ENCODE results near the gene ST8SIA6. TPM values are rescaled to one million over a fixed set of nuclear protein-coding genes. Genes with fewer than 3 reads are reported as not detected.
A peak's percentile ranks its signal among the peaks of the same experiment; 100 is the strongest.

ST8SIA6 gene
- total RNA-seq, 2 donors from 2014 or later: 0.30 TPM; not detected in 1

DNA sequence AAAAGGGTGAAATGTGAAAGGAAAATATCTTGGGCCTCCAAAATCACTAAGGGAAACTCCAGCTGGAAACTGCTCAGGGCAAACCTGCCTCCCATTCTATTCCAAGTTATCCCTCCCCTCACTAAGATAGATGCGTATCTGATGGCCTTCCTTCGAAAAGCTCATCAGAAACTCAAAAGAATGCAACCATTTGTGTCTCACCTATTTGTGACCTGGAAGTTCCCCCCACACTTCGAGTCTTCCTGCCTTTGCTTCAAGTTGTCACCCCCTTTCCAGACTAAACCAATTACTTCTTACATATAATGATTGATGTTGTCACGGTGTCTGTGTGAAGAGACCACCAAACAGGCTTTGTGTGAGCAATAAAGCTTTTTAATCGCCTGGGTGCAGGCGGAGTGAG, 69.3 kb downstream of the ST8SIA6 start:
- Mint-ChIP-seq H3K4me3 (no peak overlapping the region), H3K4me1 (ENCODE audit: low read depth) (no peaks in the 10 kb centered on the region), H3K36me3 (ENCODE audit: insufficient read depth in 2 of 2) (no peaks in the 10 kb centered on the region), H3K27ac (no peak overlapping the region), H3K27me3 (ENCODE audit: low read depth) (no peaks in the 10 kb centered on the region), H3K9me3 (no peaks in the 10 kb centered on the region)
- no peak for DNase-seq
- ATAC-seq (replicated peaks in 1 of 2): no peak

DNA sequence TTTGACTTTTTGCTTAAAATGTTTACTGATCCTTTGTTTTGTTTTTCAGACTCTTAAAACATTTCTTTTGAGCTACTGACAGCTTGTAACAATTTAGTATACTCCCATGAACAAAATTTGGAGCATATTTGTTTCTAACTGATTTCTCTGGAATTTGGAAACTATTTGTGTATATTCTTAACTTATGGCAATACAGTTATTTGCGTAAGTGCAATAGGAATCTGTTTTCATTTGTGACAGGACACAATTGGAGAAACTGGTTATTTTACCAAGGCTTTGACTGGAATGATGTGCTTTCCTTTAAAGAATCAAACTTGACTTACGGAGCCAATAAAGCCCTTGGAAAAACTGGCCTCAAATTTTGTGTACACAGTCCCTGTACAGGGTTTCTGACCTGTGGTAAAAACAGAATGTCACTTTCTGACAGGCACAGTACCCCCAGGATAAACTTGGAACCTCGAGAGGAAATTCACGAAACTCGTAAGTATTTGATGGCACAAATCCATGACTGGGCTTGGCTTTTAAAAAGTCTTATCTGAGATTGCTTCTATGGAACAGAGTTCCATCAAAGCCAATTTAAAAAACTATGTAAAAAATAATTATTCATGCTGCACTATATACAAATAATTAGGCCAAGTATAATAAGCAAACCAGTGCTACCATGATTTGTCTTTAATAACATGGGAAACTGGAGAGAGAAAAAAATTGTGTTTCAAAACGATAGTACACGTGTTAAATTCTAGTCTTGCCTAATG, 70.4 kb downstream of the ST8SIA6 start:
- DNase-seq (no peak), ATAC-seq (replicated peaks in 1 of 2) (no peak)
- Mint-ChIP-seq H3K27me3 (ENCODE audit: low read depth) (no peaks in the 10 kb centered on the region), H3K9me3 (no peaks in the 10 kb centered on the region), H3K27ac (no peak overlapping the region), H3K4me3 (no peak overlapping the region), H3K36me3 (ENCODE audit: insufficient read depth in 2 of 2) (no peaks in the 10 kb centered on the region), H3K4me1 (ENCODE audit: low read depth) (no peaks in the 10 kb centered on the region)

DNA sequence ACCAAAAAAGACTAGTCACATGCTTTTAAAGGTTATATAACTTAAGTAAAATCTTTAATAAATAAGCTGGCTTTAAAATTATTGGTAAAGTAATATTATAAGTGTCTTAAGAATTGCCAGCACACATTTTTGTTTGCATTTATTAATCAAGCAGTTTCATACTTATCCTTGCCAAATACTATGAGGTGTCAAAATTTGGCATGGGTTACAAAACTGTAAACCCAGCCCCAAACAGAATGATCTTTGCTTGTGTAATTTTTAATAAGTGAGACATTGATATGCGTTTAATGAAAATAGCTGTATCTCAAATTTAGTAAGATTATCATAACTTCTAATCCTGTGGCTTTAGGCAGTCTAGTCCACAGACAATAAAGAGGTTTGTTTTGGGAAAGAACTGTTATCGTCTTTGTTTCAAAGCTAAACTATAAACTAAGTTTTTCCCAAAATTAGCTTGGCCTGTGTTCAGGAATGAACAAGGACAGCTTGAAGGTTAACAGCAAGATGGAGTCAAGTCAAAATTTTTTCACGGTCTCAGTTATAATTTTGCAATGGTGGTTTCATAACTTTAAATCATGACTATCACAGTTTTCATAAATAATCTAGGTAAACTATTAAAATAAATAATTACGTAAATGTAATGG, 72.8 kb downstream of the ST8SIA6 start:
- ATAC-seq (replicated peaks in 1 of 2) (no peak), DNase-seq (no peak)
- Mint-ChIP-seq H3K36me3 (ENCODE audit: insufficient read depth in 2 of 2) (no peaks in the 10 kb centered on the region), H3K27ac (no peak overlapping the region), H3K4me1 (ENCODE audit: low read depth) (no peaks in the 10 kb centered on the region), H3K4me3 (no peak overlapping the region), H3K9me3 (no peaks in the 10 kb centered on the region), H3K27me3 (ENCODE audit: low read depth) (no peaks in the 10 kb centered on the region)

DNA sequence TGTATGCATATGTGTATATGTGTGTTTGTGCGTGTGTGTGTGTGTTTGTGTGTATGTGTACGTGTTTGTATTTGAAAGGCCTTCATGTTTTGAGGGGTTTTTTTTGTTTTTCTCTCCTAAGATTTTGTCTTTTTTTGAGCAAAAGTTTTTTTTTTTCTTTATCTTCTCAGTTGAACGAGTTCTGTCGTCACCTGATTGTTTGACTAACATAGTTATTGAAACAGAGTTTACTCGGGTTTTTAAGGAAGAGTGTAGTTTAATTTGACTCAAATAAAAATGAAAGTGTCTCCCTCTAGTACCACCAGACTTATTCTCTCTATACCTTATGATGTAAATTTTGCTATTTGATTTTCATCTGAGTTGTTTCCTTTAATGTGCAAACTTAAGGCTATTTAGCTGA, 73.5 kb downstream of the ST8SIA6 start:
- no peaks in the 10 kb centered on the region for H3K36me3 Mint-ChIP-seq (ENCODE audit: insufficient read depth in 2 of 2)
- no peak for ATAC-seq (replicated peaks in 1 of 2)
- H3K27ac Mint-ChIP-seq: no peak overlapping the region
- H3K4me1 Mint-ChIP-seq (ENCODE audit: low read depth): no peaks in the 10 kb centered on the region
- H3K4me3 Mint-ChIP-seq: no peak overlapping the region
- no peaks in the 10 kb centered on the region for H3K9me3 Mint-ChIP-seq
- H3K27me3 Mint-ChIP-seq (ENCODE audit: low read depth): no peaks in the 10 kb centered on the region
- no peak for DNase-seq

DNA sequence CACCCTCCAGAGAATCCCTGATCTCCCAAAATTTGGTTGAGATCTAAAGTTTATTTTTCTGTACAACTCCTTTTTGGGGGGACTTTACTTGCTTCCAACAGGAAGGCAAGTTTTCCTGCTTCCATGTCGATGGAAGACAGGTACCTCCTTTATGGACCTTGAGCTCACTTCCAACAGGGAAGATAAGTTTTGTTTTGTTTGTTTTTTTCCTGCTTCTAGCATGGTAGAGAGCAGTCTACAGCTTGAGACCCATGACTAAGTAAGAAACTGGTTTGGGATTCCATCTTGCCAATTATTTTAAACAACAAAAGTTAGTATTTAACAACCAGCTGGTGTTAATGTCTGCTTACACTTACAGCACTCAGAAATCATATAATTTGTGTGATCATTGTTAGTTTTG, 74.4 kb downstream of the ST8SIA6 start:
- ATAC-seq (replicated peaks in 1 of 2): no peak
- no peaks in the 10 kb centered on the region for H3K27me3 Mint-ChIP-seq (ENCODE audit: low read depth)
- H3K36me3 Mint-ChIP-seq (ENCODE audit: insufficient read depth in 2 of 2): no peaks in the 10 kb centered on the region
- H3K4me3 Mint-ChIP-seq: no peak overlapping the region
- H3K27ac Mint-ChIP-seq: no peak overlapping the region
- DNase-seq: no peak
- H3K4me1 Mint-ChIP-seq (ENCODE audit: low read depth): no peaks in the 10 kb centered on the region
- no peaks in the 10 kb centered on the region for H3K9me3 Mint-ChIP-seq

DNA sequence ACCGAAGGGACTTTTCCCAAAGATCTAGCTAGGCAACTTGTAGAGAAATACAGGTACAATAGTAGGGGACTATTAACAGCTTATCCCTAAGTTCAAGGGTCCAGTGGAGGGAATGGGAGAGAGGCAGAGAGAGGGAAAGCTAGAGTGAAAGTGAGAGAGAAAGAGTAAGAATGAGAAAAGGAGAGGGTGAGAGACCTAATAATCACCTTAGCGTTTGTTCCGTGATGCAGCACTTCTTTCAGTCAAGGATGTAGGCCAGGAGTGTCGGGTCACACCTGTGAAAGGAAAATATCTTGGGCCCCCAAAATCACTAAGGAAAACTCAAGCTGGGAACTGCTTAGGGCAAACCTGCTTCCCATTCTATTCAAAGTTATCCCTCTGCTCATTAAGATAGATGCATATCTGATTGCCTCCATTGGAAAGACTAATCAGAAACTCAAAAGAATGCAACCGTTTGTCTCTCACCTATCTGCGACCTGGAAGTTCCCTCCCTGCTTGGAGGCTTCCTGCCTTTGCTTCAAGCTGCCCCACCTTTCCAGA, 75.2 kb downstream of the ST8SIA6 start:
- no peak overlapping the region for H3K4me3 Mint-ChIP-seq
- no peaks in the 10 kb centered on the region for H3K4me1 Mint-ChIP-seq (ENCODE audit: low read depth)
- H3K27me3 Mint-ChIP-seq (ENCODE audit: low read depth): no peaks in the 10 kb centered on the region
- ATAC-seq (replicated peaks in 1 of 2) (no peak), DNase-seq (no peak)
- no peaks in the 10 kb centered on the region for H3K36me3 Mint-ChIP-seq (ENCODE audit: insufficient read depth in 2 of 2)
- no peaks in the 10 kb centered on the region for H3K9me3 Mint-ChIP-seq
- no peak overlapping the region for H3K27ac Mint-ChIP-seq

DNA sequence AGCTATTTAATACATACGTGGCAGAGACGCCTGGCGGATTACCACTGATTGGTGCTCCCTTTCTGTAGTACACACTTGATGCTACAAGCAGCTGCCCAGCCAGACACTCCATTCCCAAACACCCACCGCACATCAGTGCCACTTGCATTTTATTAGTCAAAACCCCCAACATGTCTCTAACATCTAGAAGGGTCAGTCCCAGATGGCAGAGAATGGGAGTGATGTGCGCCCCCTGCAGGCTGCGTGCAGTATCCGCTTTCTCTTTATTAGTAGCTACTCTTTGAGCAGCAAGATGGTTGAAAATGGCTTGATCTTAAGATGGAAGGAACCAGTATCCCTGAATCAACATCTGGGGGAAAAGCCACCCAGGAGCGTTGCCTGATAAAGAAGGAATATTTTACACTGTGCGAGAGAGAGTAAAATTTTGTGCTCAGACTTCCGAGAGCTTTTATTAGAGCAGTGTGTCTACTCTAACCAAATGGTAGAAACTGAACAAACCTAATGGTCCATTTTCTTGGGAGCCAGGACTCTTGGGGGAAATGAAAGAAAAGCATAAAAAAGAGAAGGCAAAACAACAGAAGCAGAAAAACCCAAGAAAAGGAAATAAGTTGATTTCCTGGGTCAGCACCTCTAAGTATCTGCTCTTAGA, 78.3 kb downstream of the ST8SIA6 start:
- Mint-ChIP-seq H3K9me3 (no peaks in the 10 kb centered on the region), H3K4me3 (no peak overlapping the region), H3K36me3 (ENCODE audit: insufficient read depth in 2 of 2) (no peaks in the 10 kb centered on the region), H3K27ac (no peak overlapping the region), H3K4me1 (ENCODE audit: low read depth) (no peaks in the 10 kb centered on the region), H3K27me3 (ENCODE audit: low read depth) (no peaks in the 10 kb centered on the region)
- DNase-seq (peak; percentile 24 to 45), ATAC-seq (replicated peaks in 1 of 2) (no peak)

DNA sequence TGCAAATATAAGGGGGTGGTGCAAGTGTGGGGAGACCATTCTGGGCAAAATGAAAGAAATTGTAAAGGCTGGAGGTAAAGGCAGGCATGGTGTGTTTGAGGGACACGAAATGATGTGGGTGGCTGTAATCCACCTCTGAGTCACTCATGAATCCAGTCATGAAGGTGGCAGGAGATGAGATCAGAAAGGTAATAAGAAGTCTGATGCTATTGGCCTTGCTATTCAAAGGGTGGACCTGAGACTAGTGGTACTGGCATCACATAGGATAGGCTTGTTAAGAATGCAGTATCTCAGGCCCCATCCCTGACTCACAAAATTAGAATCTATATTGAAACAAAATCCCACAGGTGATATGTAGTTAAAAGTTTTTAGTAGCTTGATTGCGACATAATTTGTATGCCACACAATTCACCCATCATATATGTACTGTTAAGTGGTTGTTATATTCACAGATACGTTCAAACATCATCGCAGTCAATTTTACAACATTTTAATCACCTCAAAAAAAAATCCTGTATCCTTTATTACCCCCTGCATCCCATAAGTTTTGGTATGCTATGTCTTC, 85.6 kb downstream of the ST8SIA6 start:
- DNase-seq (peak; percentile 3 to 6), ATAC-seq (replicated peaks in 1 of 2) (peak; percentile 78 to 85)
- Mint-ChIP-seq H3K27me3 (ENCODE audit: low read depth) (no peaks in the 10 kb centered on the region), H3K9me3 (peaks cover 1 to 8% of the 10 kb centered on the region in 2 donors), H3K4me1 (ENCODE audit: low read depth) (peaks cover 4% of the 10 kb centered on the region), H3K27ac (no peak overlapping the region), H3K4me3 (no peak overlapping the region), H3K36me3 (ENCODE audit: insufficient read depth in 2 of 2) (peaks cover 3% of the 10 kb centered on the region in 2 donors)

DNA sequence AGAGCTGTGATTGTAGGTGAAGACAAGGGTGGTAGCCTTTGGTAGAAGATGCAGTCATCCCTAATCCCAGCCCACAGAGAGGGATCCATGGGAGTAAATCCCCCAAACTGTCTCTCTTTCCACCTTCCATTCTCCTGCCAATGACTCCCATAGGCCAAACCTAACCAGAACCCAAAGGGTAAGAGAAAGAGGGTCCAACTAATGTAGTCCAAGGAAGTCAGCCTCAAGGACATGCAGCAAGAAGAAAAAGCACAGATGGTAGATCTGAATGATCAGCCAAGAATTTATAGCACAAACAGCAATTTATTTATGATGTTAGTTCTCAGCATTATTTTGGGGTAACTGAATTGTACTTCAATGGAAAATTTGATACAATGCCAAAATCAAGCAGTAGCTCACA, 87.7 kb downstream of the ST8SIA6 start:
- no peak for DNase-seq
- no peaks in the 10 kb centered on the region for H3K27me3 Mint-ChIP-seq (ENCODE audit: low read depth)
- peaks cover 1 to 8% of the 10 kb centered on the region in 2 donors for H3K9me3 Mint-ChIP-seq
- no peak for ATAC-seq (replicated peaks in 1 of 2)
- peaks cover 3% of the 10 kb centered on the region in 2 donors for H3K36me3 Mint-ChIP-seq (ENCODE audit: insufficient read depth in 2 of 2)
- no peak overlapping the region for H3K27ac Mint-ChIP-seq
- no peak overlapping the region for H3K4me3 Mint-ChIP-seq
- H3K4me1 Mint-ChIP-seq (ENCODE audit: low read depth): peaks cover 4% of the 10 kb centered on the region

DNA sequence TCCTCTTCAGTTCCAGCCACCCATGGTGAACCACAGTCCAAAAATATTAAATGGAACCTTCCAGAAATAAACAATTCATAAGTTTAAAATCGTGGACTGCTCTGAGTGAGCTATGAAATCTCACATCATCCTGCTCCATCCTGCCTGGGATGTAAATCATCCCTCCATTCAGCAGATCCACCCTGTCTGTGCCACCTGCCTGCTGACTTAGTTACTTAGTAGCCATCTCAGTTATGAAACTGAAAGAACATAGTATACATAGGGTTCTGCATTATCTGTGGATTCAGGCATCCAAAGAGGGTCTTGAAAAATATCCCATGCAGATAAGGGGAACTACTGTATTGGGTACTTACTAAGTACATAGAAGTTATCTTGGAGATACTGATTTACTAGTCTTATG, 89.0 kb downstream of the ST8SIA6 start:
- H3K9me3 Mint-ChIP-seq: peaks cover 1 to 8% of the 10 kb centered on the region in 2 donors
- no peaks in the 10 kb centered on the region for H3K27me3 Mint-ChIP-seq (ENCODE audit: low read depth)
- peaks cover 4% of the 10 kb centered on the region for H3K4me1 Mint-ChIP-seq (ENCODE audit: low read depth)
- ATAC-seq (replicated peaks in 1 of 2): no peak
- peaks cover 3% of the 10 kb centered on the region in 2 donors for H3K36me3 Mint-ChIP-seq (ENCODE audit: insufficient read depth in 2 of 2)
- no peak overlapping the region for H3K27ac Mint-ChIP-seq
- DNase-seq: no peak
- no peak overlapping the region for H3K4me3 Mint-ChIP-seq

DNA sequence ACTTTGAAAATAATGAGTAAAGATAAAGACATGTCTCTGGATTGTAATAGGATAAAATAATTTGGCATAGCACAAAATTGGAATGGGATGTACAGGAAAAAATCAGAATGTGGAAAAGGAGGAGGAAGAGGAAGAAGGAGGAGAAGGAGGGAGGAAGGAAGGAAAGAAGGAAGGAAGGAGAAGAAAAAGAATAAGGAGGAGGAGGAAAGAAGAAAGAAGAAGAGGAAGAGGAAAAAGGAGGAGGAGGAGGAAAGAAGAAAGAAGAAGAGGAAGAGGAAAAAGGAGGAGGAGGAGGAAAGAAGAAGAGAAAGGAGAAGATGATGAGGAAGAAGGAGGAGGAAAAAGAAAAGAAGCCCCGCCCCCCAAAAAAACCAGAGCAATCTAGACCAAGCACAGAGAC, 95.9 kb downstream of the ST8SIA6 start:
- H3K27ac Mint-ChIP-seq: peak overlapping the region; percentile 54
- ATAC-seq (replicated peaks in 1 of 2) (no peak), DNase-seq (no peak)
- H3K4me1 Mint-ChIP-seq (ENCODE audit: low read depth): peaks cover under 1% of the 10 kb centered on the region
- peaks cover 19% of the 10 kb centered on the region for H3K27me3 Mint-ChIP-seq (ENCODE audit: low read depth)
- no peaks in the 10 kb centered on the region for H3K36me3 Mint-ChIP-seq (ENCODE audit: insufficient read depth in 2 of 2)
- no peak overlapping the region for H3K4me3 Mint-ChIP-seq
- H3K9me3 Mint-ChIP-seq: peaks cover 0 to 1% of the 10 kb centered on the region in 2 donors

DNA sequence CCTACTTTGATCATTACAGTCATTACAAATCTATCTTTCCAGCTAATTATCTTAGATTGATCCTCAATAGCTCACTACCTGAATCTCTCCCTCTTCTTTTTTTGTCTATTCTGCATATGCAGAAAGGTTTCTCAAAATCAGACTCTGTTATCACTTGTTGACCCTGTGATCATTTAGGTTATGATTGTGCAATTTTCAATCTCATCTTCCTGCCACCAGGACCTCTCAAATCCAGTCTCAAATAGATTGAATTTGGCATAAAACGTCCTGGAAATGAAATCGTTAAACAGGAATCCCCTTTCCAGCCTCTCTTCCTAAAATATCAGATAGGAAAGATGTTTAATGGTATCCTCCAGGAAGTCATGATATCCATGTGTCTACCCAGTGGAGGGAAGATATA, 96.6 kb downstream of the ST8SIA6 start:
- Mint-ChIP-seq H3K27me3 (ENCODE audit: low read depth) (peaks cover 19% of the 10 kb centered on the region), H3K9me3 (peaks cover 0 to 1% of the 10 kb centered on the region in 2 donors), H3K27ac (no peak overlapping the region), H3K4me1 (ENCODE audit: low read depth) (peaks cover 4% of the 10 kb centered on the region), H3K36me3 (ENCODE audit: insufficient read depth in 2 of 2) (no peaks in the 10 kb centered on the region), H3K4me3 (no peak overlapping the region)
- DNase-seq (no peak), ATAC-seq (replicated peaks in 1 of 2) (no peak)

DNA sequence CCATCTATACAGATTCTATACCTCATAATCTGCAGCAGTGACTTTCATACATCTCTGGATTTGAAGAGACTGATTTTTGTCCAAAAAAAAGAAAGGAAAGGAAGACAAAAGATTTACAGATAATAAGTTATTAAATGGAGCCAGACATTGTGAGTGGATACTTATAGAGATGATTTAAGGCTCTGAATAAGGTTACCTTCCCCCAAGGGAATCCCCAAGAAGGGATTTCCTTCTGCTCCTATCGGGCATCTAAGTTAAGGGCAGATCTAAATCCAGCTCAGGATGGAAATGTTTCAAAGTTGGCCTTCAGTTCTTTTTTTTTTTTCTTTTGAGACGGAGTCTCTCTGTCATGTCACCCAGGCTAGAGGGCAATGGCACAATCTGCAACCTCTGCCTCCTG, 97.6 kb downstream of the ST8SIA6 start:
- H3K4me1 Mint-ChIP-seq (ENCODE audit: low read depth): peaks cover 4% of the 10 kb centered on the region
- H3K9me3 Mint-ChIP-seq: peaks cover 0 to 1% of the 10 kb centered on the region in 2 donors
- ATAC-seq (replicated peaks in 1 of 2) (no peak), DNase-seq (no peak)
- H3K4me3 Mint-ChIP-seq: no peak overlapping the region
- no peak overlapping the region for H3K27ac Mint-ChIP-seq
- H3K27me3 Mint-ChIP-seq (ENCODE audit: low read depth): peaks cover 26% of the 10 kb centered on the region
- H3K36me3 Mint-ChIP-seq (ENCODE audit: insufficient read depth in 2 of 2): no peaks in the 10 kb centered on the region
